OCI-M1 (cell line): ENCODE measurements around the gene MYRF.
A peak's percentile ranks its signal among the peaks of the same experiment; 100 is the strongest.

Experiments
- DNase-seq: peaks from one replicate; lab custom pipeline; 2025; lab: John Stamatoyannopoulos, UW

Gene MYRF

GRCh38 chr11:61739413-61739812, 13.0 kb upstream of the MYRF start:
- DNase-seq = no peak

- no peak for DNase-seq
Observed at GRCh38 chr11:61739966-61740365, 12.5 kb upstream of the MYRF start.

DNA sequence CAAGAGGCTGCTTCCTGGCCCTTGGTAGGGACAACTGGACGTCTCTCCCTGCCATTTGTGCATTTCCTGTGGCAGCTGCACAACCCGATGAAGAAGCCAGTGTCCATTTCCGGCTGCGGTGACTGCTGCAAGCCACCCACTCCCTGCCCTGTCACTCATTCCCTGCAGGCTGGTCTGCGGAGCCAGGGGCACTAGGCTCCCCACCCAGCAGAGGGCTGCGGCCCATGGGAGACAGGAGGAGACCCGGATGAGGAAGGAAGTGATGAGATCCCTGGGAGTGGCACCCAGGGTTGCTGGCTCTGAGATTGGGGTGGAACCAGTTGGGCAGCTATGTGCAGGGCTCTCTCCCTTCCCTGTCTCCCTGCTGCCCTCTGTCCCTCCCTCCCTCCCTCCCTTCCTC, 10.0 kb upstream of the MYRF start:
- peak; percentile 12 for DNase-seq

- DNase-seq = no peak
Observed at GRCh38 chr11:61743486-61744095, 8.8 kb upstream of the MYRF start.

DNA sequence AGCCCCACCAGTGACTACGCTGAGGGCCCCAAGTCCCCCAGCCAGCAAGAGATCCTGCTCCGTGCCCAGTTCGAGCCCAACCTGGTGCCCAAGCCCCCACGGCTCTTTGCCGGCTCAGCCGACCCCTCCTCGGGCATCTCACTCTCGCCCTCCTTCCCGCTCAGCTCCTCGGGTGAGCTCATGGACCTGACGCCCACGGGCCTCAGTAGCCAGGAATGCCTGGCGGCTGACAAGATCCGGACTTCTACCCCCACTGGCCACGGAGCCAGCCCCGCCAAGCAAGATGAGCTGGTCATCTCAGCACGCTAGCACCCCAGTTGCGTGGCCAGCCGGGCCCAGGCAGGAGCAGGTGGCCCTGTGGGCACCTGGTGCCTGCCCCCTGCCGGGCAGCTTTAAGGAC, 8.3 kb upstream of the MYRF start:
- DNase-seq = no peak

- no peak for DNase-seq
Observed at GRCh38 chr11:61744609-61745156, 7.8 kb upstream of the MYRF start.

- no peak for DNase-seq
Observed at GRCh38 chr11:61745781-61746441, 6.5 kb upstream of the MYRF start.

DNA sequence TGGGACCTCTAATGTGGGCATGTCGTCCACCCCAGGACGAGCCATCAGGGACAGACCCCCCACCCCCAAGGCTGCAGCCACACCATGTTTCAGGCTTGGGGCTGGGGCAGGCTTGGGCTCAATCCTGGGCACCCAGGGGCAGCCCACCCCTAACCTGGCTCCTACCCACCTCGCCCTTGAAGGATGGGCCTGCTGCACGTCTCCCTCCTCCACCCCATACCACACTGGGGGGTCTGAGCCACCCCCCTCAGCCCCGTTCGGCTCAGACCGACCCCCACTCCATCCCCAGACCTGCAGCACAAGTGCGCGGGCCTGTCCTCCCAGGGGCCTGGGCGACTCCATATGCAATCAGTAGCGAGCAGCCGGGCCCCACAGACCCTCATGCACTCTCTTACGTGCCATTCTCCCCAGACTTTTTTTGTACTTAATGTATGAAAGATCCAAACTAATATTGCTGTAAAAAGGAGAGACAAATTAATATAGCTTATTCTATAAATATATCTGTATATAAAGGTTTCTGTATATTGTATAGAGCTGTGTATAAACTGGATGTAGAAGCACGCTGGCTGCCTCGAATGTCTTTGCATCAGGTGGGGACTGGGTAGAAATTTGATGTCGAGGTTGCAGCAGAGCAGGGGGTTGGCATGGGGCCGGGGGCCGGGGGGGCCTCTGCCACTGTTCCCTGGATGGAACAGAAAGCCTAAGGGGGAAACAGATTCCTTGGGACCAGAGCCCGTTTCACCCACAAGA, 5.8 kb upstream of the MYRF start:
- DNase-seq = no peak

DNA sequence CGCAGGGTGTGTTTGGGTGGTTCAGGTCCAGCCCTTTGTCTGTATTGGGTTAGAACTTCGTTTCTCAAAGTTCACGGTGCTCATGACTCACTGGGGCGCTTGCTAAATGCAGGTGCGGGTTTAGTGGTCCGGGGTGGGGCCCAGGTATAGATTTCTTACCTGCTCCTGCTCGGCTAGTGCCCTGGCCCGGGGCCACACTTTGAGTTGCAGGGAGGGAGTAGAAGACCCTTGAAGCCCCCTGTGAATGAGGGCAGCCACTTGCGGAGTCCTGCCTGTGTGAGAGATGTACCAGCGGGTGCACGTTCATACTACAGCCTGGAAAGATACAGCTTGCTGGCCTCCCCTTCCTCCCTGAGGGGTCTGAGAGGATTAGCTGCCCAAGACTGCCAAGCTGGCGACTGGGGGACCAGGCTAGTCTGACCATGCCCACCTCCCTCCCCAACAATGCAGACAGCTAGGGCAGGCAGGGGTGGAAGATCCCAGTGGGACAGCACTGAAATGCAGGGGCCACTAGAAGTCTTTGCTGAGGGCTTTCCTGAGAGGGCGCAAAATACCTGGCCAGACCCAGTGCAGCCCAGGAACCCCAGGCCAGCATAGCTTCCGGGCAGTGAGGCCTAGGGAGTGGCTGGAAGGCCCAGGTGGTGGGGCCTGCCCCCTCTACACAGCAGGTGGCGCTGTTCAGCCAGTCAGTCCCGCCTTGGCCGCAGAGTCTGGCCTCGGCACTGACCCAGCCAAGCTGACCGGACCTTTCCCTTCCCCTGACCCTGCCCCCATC, 5.1 kb upstream of the MYRF start:
- peak; percentile 85 for DNase-seq

- no peak for DNase-seq
Observed at GRCh38 chr11:61747967-61748285, 4.5 kb upstream of the MYRF start.

GRCh38 chr11:61749591-61750217, 2.7 kb upstream of the MYRF start:
- DNase-seq = peak; percentile 97

GRCh38 chr11:61750631-61751273, 1.7 kb upstream of the MYRF start:
- DNase-seq = peak; percentile 28

DNA sequence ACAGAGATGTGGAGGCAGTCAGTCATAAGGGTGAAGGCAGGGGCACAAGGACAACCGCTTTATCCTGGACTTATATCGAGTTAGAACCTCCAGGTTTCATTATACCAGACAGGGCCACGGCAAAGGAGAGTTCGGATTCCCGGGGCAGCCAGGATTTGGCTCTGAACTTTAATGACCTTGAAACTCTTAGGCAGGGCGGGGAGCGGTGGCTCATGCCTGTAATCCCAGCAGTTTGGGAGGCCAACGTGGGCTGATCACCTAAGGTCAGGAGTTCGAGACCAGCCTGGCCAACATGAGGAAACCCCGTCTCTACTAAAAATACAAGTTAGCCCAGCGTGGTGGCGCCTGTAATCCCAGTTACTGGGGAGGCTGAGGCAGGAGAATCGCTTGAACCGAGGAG, 1.1 kb upstream of the MYRF start:
- DNase-seq = no peak

GRCh38 chr11:61752925-61753521, 587 bp downstream of the MYRF start:
- no peak for DNase-seq

GRCh38 chr11:61753672-61754071, 1.2 kb downstream of the MYRF start:
- no peak for DNase-seq

DNA sequence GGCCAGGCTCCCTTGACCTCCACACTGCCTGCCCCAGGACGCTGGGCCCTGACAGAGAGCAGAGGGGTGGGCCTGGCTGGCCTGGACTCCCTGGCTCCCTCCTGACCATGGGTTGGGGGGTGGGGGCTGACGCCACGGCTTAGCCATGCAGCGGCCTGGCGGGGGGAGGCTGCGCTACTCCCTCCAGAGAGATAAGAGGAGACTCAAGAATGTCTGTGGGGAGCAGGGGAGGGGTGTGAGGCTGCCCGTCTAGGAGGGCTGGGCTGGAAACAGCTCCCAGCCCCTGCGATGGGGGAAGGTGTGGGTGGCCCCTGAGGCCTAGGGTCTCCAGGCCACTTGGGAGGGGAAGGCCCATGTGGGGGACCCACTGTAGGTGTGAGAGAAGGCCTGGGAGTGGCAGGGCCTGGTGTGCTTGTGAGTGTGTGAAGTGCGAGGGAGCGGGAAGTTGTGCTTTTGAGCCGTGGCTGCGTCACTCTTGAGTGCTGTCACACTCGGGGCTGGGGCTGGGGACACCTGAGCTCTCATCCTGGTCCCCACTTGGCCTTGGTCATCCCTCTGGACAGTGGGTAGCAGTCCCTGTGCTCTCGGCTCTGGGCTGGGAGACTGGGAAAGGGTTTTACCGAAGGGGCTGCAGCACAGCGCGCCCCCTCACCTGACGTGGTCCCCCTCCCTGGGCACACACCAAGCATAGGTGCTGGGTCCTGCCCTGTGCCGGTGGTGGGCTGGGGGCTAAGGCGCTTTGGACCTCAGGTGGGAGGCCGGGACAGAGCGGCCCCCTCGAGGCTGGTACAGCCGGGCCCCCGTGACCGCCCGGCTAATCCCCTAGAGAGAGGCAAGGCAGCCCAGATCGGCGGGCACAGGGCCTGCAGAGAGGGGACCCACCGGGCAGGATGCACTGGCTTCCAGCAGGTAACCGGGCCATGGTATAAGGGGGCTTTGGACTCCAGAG, 2.4 kb downstream of the MYRF start:
- peak; percentile 69 for DNase-seq

DNA sequence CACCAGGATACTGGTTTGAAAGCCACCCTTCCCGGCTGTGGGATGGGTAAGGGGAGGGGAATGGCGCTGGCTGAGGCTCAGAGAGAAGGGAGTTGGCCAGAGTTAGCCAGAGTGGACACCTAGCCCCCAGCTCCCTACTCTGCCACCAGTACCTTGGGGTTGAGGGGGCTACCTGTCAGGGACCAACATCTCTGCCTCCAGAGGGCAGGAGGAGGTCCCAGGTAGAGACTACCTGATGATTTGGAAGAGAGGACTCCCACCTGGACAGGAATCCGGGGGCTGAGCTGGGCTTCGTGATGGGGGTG, 3.7 kb downstream of the MYRF start:
- DNase-seq = no peak

DNA sequence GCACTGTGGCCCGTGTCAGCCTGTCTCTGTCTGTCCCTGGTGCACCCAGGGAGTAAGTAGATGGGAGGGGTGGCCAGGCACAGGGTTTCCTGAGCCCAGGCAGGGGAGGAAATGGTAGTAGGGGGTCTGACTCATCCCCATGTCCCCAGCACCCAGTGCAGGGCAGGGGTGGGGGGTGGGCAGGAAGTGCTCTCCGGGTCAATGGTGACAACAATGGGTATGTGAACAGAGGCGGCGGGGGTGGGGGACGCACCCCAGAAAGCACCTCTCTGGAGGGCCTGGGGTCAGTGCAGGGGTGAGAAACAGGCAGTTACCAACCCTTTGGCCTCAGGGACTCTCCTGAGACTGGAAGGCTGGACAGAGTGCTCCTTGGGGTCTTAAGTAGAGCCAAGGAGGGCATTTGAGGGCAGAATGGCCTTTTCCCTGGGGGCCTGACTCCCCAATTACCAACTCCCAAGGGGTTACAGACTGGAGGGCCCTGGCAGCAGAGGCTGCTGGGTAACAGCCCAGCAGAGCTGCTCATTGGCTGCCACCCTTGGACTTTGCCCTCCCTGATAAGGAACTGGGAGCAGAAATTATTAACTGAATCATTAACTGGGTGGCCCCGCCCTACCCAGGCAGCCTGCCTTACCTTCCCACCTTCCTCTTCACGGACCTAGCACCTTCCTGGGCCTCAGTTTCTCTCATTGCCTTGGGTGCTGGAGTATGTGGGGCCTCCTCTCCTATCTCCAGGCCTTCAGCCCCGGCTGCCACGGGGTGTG, 4.2 kb downstream of the MYRF start:
- peak; percentile 32 for DNase-seq

- no peak for DNase-seq
Observed at GRCh38 chr11:61757213-61757862, 4.9 kb downstream of the MYRF start.
